ENCODE results near the gene RAB4A.

DNA sequence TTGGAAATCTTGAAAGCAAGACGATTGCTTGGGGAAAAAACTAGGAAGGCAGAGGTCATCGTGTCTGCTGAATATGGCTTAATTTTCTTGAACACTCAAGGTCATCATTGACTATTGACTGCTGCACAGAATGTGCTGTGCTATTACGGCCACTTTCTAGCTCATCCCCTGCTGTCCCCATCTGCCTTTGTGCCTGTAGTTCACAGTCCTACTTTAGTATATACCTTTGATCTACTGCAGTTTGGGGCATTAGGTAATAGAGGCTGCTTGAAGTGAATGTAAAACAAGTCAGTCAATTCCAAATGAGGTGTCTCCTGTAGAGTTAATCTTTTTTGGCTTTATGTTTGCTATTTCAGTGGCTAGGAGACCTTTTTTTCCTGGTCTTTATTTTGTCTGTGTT is 8.3 kb downstream of the RAB4A start:
- TF ChIP-seq, protein P1, sequence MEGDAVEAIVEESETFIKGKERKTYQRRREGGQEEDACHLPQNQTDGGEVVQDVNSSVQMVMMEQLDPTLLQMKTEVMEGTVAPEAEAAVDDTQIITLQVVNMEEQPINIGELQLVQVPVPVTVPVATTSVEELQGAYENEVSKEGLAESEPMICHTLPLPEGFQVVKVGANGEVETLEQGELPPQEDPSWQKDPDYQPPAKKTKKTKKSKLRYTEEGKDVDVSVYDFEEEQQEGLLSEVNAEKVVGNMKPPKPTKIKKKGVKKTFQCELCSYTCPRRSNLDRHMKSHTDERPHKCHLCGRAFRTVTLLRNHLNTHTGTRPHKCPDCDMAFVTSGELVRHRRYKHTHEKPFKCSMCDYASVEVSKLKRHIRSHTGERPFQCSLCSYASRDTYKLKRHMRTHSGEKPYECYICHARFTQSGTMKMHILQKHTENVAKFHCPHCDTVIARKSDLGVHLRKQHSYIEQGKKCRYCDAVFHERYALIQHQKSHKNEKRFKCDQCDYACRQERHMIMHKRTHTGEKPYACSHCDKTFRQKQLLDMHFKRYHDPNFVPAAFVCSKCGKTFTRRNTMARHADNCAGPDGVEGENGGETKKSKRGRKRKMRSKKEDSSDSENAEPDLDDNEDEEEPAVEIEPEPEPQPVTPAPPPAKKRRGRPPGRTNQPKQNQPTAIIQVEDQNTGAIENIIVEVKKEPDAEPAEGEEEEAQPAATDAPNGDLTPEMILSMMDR (IDR thresholded peaks at IDR 0.05; ENCODE audit: poor library complexity, severe bottlenecking): no peak
- TF ChIP-seq POLR2AphosphoS5 (IDR thresholded peaks at IDR 0.05): no peak
- TF ChIP-seq SMC3 (conservative IDR thresholded peaks at IDR 0.05; ENCODE audit: poor library complexity): no peak

All from neural cell (in vitro differentiated cells).